ENCODE measurements around the gene MRPL45. TPM values are rescaled to one million over a fixed set of nuclear protein-coding genes. Genes with fewer than 3 reads are reported as not detected.

MRPL45 gene
- total and polyA plus RNA-seq, 9 of the 15 experiments (the other 6 are each of a cell fraction or from before 2014, with no cell fraction given) = 48.4 to 228 (median 76.8) TPM

GRCh38 chr17:38326996-38327792 lies 30.2 kb downstream of the MRPL45 start:
- CTCF ChIA-PET (ENCODE audit: low intra/inter-chr PET ratio) = no interaction called here
- H3K4me2 ChIP-seq (ENCODE audit: insufficient read depth, low read length) = no peak overlapping the region
- no peak overlapping the region for H3K27ac ChIP-seq (ENCODE audit: extremely low read depth, low read depth, low read length)
- BruUV-seq (replicated peaks) = no TSS peak
- peaks cover 7 to 10% of the 10 kb centered on the region in 2 experiments; a peak in 3 of 5 replicates for H3K4me1 ChIP-seq (replicated peaks in 1 of 2; ENCODE audit: control insufficient read depth in 2 of 2, insufficient read depth in 2 of 2, low read length in 2 of 2)
- peaks cover 6% of the 10 kb centered on the region for H3K9me1 ChIP-seq (ENCODE audit: control insufficient read depth, insufficient read depth, low read length)
- H3K27me3 ChIP-seq (ENCODE audit: control insufficient read depth in 2 of 2, insufficient read depth in 2 of 2, low read length in 2 of 2) = peaks cover 46 to 52% of the 10 kb centered on the region in 2 experiments; a peak in 4 of 5 replicates
- H3K36me3 ChIP-seq (ENCODE audit: control insufficient read depth, insufficient read depth, low read length) = peaks cover 18% of the 10 kb centered on the region; the same call in 2 of the 3 replicates
- intact Hi-C loops (cut with micrococcal nuclease) = no loop called here
- H4K20me1 ChIP-seq (replicated peaks; ENCODE audit: control insufficient read depth, insufficient read depth, low read length) = peaks cover 9% of the 10 kb centered on the region; the same call in 1 of the 2 replicates
- FAIRE-seq (no peak), DNase-seq (ENCODE audit: extremely low read depth in 1 of 4, low spot score in 3 of 4) (no peak), ATAC-seq (no peak)
- no peaks in the 10 kb centered on the region for H3K9me3 ChIP-seq (replicated peaks; ENCODE audit: control insufficient read depth, insufficient read depth, low read depth, low read length)
- H2AFZ ChIP-seq (ENCODE audit: low read depth, low read length) = no peak overlapping the region
- no peaks in the 10 kb centered on the region for H3K79me2 ChIP-seq (ENCODE audit: control insufficient read depth, insufficient read depth, low read length)
- POLR2A ChIA-PET = interaction anchor here (0.9 to 1.6 kb wide), 4 partner anchors 9 to 17 kb away, joined by 3 to 6 read pairs (median 4); no protein-coding TSS in a partner anchor
- WGBS (ENCODE audit: insufficient coverage, low coverage, missing lambda C conversion rate) = 11% methylated on average over 8 of the region's 8 CpGs
- no peak overlapping the region for H3K4me3 ChIP-seq
- in situ Hi-C loops (cut with MboI) = no loop called here
- no peak overlapping the region for H3K9ac ChIP-seq (ENCODE audit: insufficient read depth in 1 of 2, low read depth in 2 of 2, low read length in 2 of 2)
- no peak for TF ChIP-seq MTF1 (CRISPR knock-in tag; IDR thresholded peaks at IDR 0.05; ENCODE audit: borderline replicate concordance)

DNA sequence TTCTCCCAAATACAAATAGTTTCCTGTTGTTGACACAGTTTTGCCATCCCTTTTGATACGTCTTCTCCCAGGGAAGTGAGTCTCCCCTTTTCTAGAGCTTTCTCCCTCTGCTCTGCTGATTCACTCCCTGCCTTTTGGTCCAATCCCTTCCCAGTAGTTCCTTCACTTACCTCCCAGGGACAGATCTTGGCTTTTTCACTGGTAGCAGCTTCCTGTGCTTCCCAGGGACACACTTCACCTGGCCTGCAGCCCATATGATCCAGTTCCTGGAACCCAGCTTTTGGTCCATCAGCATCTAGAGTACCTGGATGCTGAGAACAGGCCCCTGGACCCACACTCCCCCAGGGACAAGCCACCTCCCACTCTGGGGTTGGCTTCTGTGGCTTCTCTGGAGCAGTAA lies 31.0 kb downstream of the MRPL45 start:
- Histone ChIP-seq H3K4me3 (no peak overlapping the region), H3K27me3 (ENCODE audit: control insufficient read depth in 2 of 2, insufficient read depth in 2 of 2, low read length in 2 of 2) (peaks cover 50 to 59% of the 10 kb centered on the region in 2 experiments; a peak in 4 of 5 replicates), H4K20me1 (replicated peaks; ENCODE audit: control insufficient read depth, insufficient read depth, low read length) (0 out of 2 replicates have a peak, but pooled peaks cover 9% of the 10 kb centered on the region), H3K9ac (ENCODE audit: insufficient read depth in 1 of 2, low read depth in 2 of 2, low read length in 2 of 2) (no peak overlapping the region), H3K27ac (ENCODE audit: extremely low read depth, low read depth, low read length) (no peak overlapping the region), H3K9me1 (ENCODE audit: control insufficient read depth, insufficient read depth, low read length) (peaks cover 6% of the 10 kb centered on the region), H2AFZ (ENCODE audit: low read depth, low read length) (no peak overlapping the region), H3K9me3 (replicated peaks; ENCODE audit: control insufficient read depth, insufficient read depth, low read depth, low read length) (no peaks in the 10 kb centered on the region), H3K4me2 (ENCODE audit: insufficient read depth, low read length) (no peak overlapping the region), H3K36me3 (ENCODE audit: control insufficient read depth, insufficient read depth, low read length) (peaks cover 12% of the 10 kb centered on the region; the same call in 1 of the 3 replicates), H3K4me1 (replicated peaks in 1 of 2; ENCODE audit: control insufficient read depth in 2 of 2, insufficient read depth in 2 of 2, low read length in 2 of 2) (peaks cover 7 to 10% of the 10 kb centered on the region in 2 experiments; a peak in 3 of 5 replicates), H3K79me2 (ENCODE audit: control insufficient read depth, insufficient read depth, low read length) (no peaks in the 10 kb centered on the region)
- WGBS (ENCODE audit: insufficient coverage, low coverage, missing lambda C conversion rate) = 0% methylated on average over 1 of the region's 1 CpG
- no TSS peak for BruUV-seq (replicated peaks)
- CTCF ChIA-PET (ENCODE audit: low intra/inter-chr PET ratio) = no interaction called here
- ATAC-seq = no peak
- POLR2A ChIA-PET = interaction anchor here (0.7 to 1.6 kb wide), 6 partner anchors 9 to 85 kb away, joined by 3 to 6 read pairs (median 4); no protein-coding TSS in a partner anchor
- DNase-seq (ENCODE audit: extremely low read depth in 1 of 4, low spot score in 3 of 4) = no peak
- no peak for FAIRE-seq
- in situ Hi-C loops (cut with MboI) (no loop called here), intact Hi-C loops (cut with micrococcal nuclease) (no loop called here)
- TF ChIP-seq SMAD2 (IDR thresholded peaks at IDR 0.05; ENCODE audit: low read depth, low read length) (no peak), HNRNPH1 (optimal IDR thresholded peaks at IDR 0.05; ENCODE audit: low read depth, low read length) (no peak), GTF2A2 (tag; IDR thresholded peaks at IDR 0.05) (no peak), CEBPG (CRISPR knock-in tag; IDR thresholded peaks at IDR 0.05) (no peak), CEBPG (tag; conservative IDR thresholded peaks at IDR 0.05 in 1 of 2, IDR thresholded peaks at IDR 0.05 in 1 of 2) (no peak), HMG20B (CRISPR knock-in tag; IDR thresholded peaks at IDR 0.05) (no peak), ERF (CRISPR knock-in tag; IDR thresholded peaks at IDR 0.05) (no peak), NFRKB (IDR thresholded peaks at IDR 0.05; ENCODE audit: low read depth) (no peak), BACH1 (tag; IDR thresholded peaks at IDR 0.05) (no peak)
- TF ChIP-seq, protein P1, sequence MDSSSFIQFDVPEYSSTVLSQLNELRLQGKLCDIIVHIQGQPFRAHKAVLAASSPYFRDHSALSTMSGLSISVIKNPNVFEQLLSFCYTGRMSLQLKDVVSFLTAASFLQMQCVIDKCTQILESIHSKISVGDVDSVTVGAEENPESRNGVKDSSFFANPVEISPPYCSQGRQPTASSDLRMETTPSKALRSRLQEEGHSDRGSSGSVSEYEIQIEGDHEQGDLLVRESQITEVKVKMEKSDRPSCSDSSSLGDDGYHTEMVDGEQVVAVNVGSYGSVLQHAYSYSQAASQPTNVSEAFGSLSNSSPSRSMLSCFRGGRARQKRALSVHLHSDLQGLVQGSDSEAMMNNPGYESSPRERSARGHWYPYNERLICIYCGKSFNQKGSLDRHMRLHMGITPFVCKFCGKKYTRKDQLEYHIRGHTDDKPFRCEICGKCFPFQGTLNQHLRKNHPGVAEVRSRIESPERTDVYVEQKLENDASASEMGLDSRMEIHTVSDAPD (CRISPR knock-in tag; IDR thresholded peaks at IDR 0.05) = no peak
- TF ChIP-seq, protein P2, sequence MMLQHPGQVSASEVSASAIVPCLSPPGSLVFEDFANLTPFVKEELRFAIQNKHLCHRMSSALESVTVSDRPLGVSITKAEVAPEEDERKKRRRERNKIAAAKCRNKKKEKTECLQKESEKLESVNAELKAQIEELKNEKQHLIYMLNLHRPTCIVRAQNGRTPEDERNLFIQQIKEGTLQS (IDR thresholded peaks at IDR 0.05) = no peak
- TF ChIP-seq, protein P2 (CRISPR knock-in tag; conservative IDR thresholded peaks at IDR 0.05) = no peak

Data from K562 (cell line).